SU-DHL-6 (cell line): ENCODE results near the gene RBFOX2.
"Not testable (repeated sequence)": the region's sequence is repeated elsewhere in the genome, so short reads cannot be mapped to it uniquely, and the experiment has no call there.

ENCODE experiments used
- H2AFZ ChIP-seq: fragments of 200-600 bp; sonication (generic); 2 replicates; pipeline ENCODE4 v1.6.1; 2014; ENCODE audit warnings: low read depth, mild to moderate bottlenecking, moderate library complexity, mixed read lengths, antibody characterized with exemption, low read length; ENCODE audit not compliant: severe bottlenecking
- H3F3A ChIP-seq: fragments of 200-600 bp; shearing (Covaris generic); 2 replicates; pipeline ENCODE4 v1.6.0; 2016; ENCODE audit warnings: antibody characterized with exemption, mild to moderate bottlenecking; ENCODE audit not compliant: insufficient read depth
- H3K27ac ChIP-seq: fragments of 200-600 bp; sonication (generic); 2 replicates; pipeline ENCODE4 v1.5.1; 2016; ENCODE audit warnings: low read depth, mild to moderate bottlenecking, low read length, moderate library complexity, mixed read lengths
- H3K27me3 ChIP-seq: fragments of 200-600 bp; sonication (generic), shearing (Covaris generic); 2 replicates; pipeline ENCODE4 v1.6.0; 2014; ENCODE audit warnings: mild to moderate bottlenecking, low read length
- H3K36me3 ChIP-seq: fragments of 200-600 bp; sonication (generic); 2 replicates; pipeline ENCODE4 v1.6.1; 2014; ENCODE audit warnings: mild to moderate bottlenecking, low read length, mixed read lengths
- H3K4me2 ChIP-seq: fragments of 300-600, 200-600 bp; shearing (Covaris generic), sonication (generic); 2 replicates; pipeline ENCODE4 v1.6.0; 2014; ENCODE audit warnings: low read length, low read depth, mild to moderate bottlenecking; ENCODE audit not compliant: poor library complexity, severe bottlenecking
- H3K4me3 ChIP-seq: fragments of 200-600 bp; sonication (generic); 2 replicates; pipeline ENCODE4 v1.5.1; 2014; ENCODE audit warnings: antibody characterized with exemption, low read length, mild to moderate bottlenecking, mixed read lengths; ENCODE audit not compliant: insufficient read depth, poor library complexity, severe bottlenecking
- H3K79me2 ChIP-seq: fragments of 200-600 bp; sonication (generic); 2 replicates; pipeline ENCODE4 v1.6.1; 2014; ENCODE audit warnings: mild to moderate bottlenecking, low read length, moderate library complexity; ENCODE audit not compliant: insufficient read depth
- H3K9ac ChIP-seq: fragments of 200-600 bp; sonication (generic); 2 replicates; pipeline ENCODE4 v1.7.0; 2014; ENCODE audit warnings: mild to moderate bottlenecking, low read length
- H3K9me2 ChIP-seq: fragments of 200-600 bp; sonication (generic); replicated peaks from 2 replicates; pipeline ENCODE4 v1.6.1; 2014; ENCODE audit warnings: low read length; ENCODE audit not compliant: insufficient read depth
- H3K9me3 ChIP-seq: fragments of 200-600 bp; sonication (generic); 2 replicates; pipeline ENCODE4 v1.6.1; 2014; ENCODE audit warnings: low read length, mixed read lengths; ENCODE audit not compliant: insufficient read depth
- H4K20me1 ChIP-seq: fragments of 200-600 bp; sonication (generic); 2 replicates; pipeline ENCODE4 v1.6.1; 2014; ENCODE audit warnings: low read depth, mild to moderate bottlenecking, antibody characterized with exemption, low read length, moderate library complexity, mixed read lengths
- CTCF ChIP-seq: fragments of 200-600 bp; sonication (generic); IDR thresholded peaks from one replicate; pipeline ENCODE4 v1.5.1; 2017; ENCODE audit warnings: antibody characterized with exemption, mild to moderate bottlenecking, low read length, moderate library complexity; ENCODE audit not compliant: insufficient read depth, poor library complexity, severe bottlenecking
- EZH2phosphoT487 ChIP-seq: fragments of 200-600 bp; sonication (generic), shearing (Covaris generic); conservative IDR thresholded peaks from 2 replicates; pipeline ENCODE4 v1.6.1; 2018; ENCODE audit warnings: mild to moderate bottlenecking, antibody characterized with exemption, low read length, moderate library complexity, mixed read lengths

RBFOX2 gene

GRCh38 chr22:36056980-36057379, 28.4 kb upstream of the RBFOX2 start:
- Histone ChIP-seq H3K27ac (no peak overlapping the region), H3K4me2 (no peak overlapping the region), H2AFZ (no peak overlapping the region), H3F3A (no peaks in the 10 kb centered on the region), H3K9me2 (no peaks in the 10 kb centered on the region), H3K9me3 (no peaks in the 10 kb centered on the region), H3K36me3 (no peaks in the 10 kb centered on the region), H4K20me1 (no peaks in the 10 kb centered on the region), H3K9ac (no peak overlapping the region), H3K27me3 (no peaks in the 10 kb centered on the region), H3K79me2 (no peaks in the 10 kb centered on the region), H3K4me3 (no peak overlapping the region)
- TF ChIP-seq CTCF: no peak

- H2AFZ ChIP-seq: no peak overlapping the region
Measured at GRCh38 chr22:36055376-36056295, 27.0 kb upstream of the RBFOX2 start.

DNA sequence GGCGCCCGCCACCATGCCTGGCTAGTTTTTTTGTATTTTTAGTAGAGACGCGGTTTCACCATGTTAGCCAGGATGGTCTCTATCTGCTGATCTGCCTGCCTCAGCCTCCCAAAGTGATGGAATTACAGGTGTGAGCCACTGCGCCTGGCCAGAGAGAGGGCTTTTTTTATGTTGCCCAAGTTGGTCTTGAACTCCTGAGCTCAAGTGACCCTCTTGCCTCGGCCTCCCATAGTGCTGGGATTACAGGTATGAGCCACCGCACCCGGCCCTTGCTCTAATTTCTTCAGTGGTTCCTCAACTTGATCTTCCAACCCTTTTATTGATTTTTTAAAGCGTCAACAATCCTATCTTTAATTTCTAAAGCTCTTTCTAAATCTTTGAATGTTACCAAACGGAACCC, 25.8 kb upstream of the RBFOX2 start:
- not testable (repeated sequence) for H3K27me3 ChIP-seq, H2AFZ ChIP-seq, H3F3A ChIP-seq, H3K4me3 ChIP-seq, H4K20me1 ChIP-seq, H3K9me3 ChIP-seq, H3K9ac ChIP-seq, H3K27ac ChIP-seq, H3K36me3 ChIP-seq, H3K9me2 ChIP-seq, H3K4me2 ChIP-seq, H3K79me2 ChIP-seq

More at GRCh38 chr22:36055376-36056295, 27.0 kb upstream of the RBFOX2 start:
- no peak overlapping the region for H3K4me3 ChIP-seq
- no peak overlapping the region for H3K9ac ChIP-seq
- H3K36me3 ChIP-seq: no peaks in the 10 kb centered on the region
- no peak overlapping the region for H3K27ac ChIP-seq
- H3K79me2 ChIP-seq: no peaks in the 10 kb centered on the region
- TF ChIP-seq CTCF (no peak), EZH2phosphoT487 (no peak)
- no peaks in the 10 kb centered on the region for H3F3A ChIP-seq
- H3K9me3 ChIP-seq: no peaks in the 10 kb centered on the region
- no peaks in the 10 kb centered on the region for H3K27me3 ChIP-seq
- H4K20me1 ChIP-seq: no peaks in the 10 kb centered on the region
- no peak overlapping the region for H3K4me2 ChIP-seq
- H3K9me2 ChIP-seq: no peaks in the 10 kb centered on the region
